PFSK-1 (cell line): ENCODE results near the gene ACVR1.

Source experiments
- FOXP2 ChIP-seq: optimal IDR thresholded peaks from 2 replicates; pipeline ENCODE3; 2011; ENCODE audit warnings: borderline replicate concordance, control low read depth, inconsistent platforms; ENCODE audit not compliant: insufficient read depth; ENCODE audit errors: extremely low read length, extremely low read depth
- POLR2AphosphoS5 ChIP-seq: IDR thresholded peaks from 2 replicates; pipeline ENCODE4 v1.6.1; 2012; ENCODE audit warnings: low read depth, mild to moderate bottlenecking, control low read depth, low read length, moderate library complexity
- REST ChIP-seq, 2 experiments: IDR thresholded peaks; 2 replicates each; pipeline versions ENCODE4 v1.6.1 to v1.8.0; 2011 to 2012; ENCODE audit warnings: low read depth in 2 of 2, low read length in 2 of 2, control low read depth in 1 of 2, inconsistent platforms in 1 of 2, mild to moderate bottlenecking in 1 of 2, moderate library complexity in 1 of 2; ENCODE audit not compliant: insufficient read depth in 1 of 2
- SIN3A ChIP-seq: IDR thresholded peaks from 2 replicates; pipeline ENCODE4 v1.6.1; 2012; ENCODE audit warnings: mild to moderate bottlenecking, low read length, moderate library complexity, borderline replicate concordance; ENCODE audit not compliant: insufficient read depth
- TAF1 ChIP-seq: IDR thresholded peaks from 2 replicates; pipeline ENCODE4 v1.6.1; 2012; ENCODE audit warnings: low read length, control low read depth, borderline replicate concordance; ENCODE audit not compliant: insufficient read depth

The ACVR1 gene

GRCh38 chr2:157808421-157808820 lies 67.7 kb downstream of the ACVR1 start:
- TF ChIP-seq TAF1 (no peak), SIN3A (no peak), FOXP2 (no peak), REST (IDR thresholded peaks at IDR 0.05; ENCODE audit: insufficient read depth in 1 of 2, low read depth in 2 of 2, low read length in 2 of 2) (no peak), POLR2AphosphoS5 (no peak)

DNA sequence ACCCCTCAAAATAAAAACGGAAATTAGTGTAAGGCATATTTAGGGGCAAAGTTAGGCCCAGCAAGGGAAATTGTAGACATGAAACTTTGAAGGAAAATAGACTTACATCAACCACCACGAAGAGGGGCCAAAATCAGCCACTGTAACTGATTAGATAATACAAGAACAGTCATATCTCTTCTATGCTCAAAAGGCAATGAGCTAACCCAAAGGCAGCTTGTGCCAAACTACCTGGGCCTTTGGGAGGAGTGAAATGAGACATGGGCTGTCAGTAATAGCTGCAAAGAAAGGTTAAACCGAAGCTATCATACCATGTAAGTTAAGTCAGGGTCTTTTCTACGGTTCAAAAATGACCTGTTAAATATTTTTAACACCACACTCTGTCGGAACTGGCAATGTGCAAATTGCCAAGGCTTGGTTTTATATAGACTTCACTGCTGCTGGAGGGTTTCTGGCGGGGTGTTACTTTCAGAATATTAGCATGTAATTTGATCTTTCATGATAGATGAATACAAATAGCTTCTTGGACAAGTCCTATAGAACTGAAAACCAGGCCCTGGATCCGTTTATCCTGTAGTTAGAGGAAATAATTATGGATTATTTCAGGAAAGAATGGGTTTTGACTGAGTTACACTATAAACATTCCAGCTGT lies 69.6 kb downstream of the ACVR1 start:
- TF ChIP-seq REST (IDR thresholded peaks at IDR 0.05; ENCODE audit: insufficient read depth in 1 of 2, low read depth in 2 of 2, low read length in 2 of 2) (no peak), TAF1 (no peak), FOXP2 (no peak)

GRCh38 chr2:157805519-157805918 lies 70.6 kb downstream of the ACVR1 start:
- TF ChIP-seq SIN3A, result no peak
- TF ChIP-seq REST (IDR thresholded peaks at IDR 0.05; ENCODE audit: insufficient read depth in 1 of 2, low read depth in 2 of 2, low read length in 2 of 2), result no peak
- no peak for TF ChIP-seq POLR2AphosphoS5
- TF ChIP-seq TAF1, result no peak
- TF ChIP-seq FOXP2, result no peak

DNA sequence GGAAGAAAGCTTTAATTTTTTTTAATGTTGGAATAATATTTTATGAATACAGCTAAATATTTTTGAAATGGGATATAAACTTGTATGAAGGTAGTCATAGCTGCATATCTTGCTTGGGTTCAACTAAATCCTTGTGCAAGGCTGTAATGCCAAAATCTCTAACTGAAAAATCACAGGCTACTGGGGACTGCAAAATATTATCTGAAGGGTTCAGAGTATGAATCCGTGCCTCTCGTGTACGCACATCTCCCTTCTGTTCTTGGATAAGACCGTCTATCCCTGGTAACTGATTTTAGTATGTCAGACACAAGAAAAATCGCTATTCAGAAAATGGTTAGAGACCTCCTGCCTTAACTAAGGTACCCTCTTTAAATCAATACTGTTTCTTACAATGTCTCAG lies 71.8 kb downstream of the ACVR1 start:
- no peak for TF ChIP-seq POLR2AphosphoS5
- TF ChIP-seq SIN3A, result no peak
- no peak for TF ChIP-seq FOXP2
- TF ChIP-seq TAF1, result no peak
- no peak for TF ChIP-seq REST (IDR thresholded peaks at IDR 0.05; ENCODE audit: insufficient read depth in 1 of 2, low read depth in 2 of 2, low read length in 2 of 2)

DNA sequence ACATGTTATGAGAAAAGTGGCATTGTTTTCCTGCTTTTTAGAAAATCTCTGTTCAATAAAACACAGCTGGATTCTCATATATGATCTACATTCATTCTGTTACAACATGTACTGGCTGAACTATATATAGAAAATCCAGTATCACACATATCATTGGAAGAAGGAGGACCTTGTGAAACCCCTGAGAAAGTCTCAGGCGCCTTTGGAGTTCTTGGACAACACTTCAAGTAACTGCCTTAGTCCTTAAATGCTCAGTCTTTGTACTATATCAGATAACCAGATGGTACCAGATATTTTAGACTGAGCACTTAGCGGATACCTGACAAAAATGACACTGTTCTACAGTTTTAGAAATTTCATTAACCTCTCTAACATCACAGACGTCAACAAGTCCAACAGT lies 72.2 kb downstream of the ACVR1 start:
- TF ChIP-seq FOXP2 (no peak), TAF1 (no peak), REST (IDR thresholded peaks at IDR 0.05; ENCODE audit: insufficient read depth in 1 of 2, low read depth in 2 of 2, low read length in 2 of 2) (no peak), SIN3A (no peak), POLR2AphosphoS5 (no peak)
